Endometrial microvascular endothelial cells (primary cell): ENCODE results near the gene PCDHGB2. TPM values are rescaled to one million over a fixed set of nuclear protein-coding genes. Genes with fewer than 3 reads are reported as not detected.
"Not testable (repeated sequence)": the region's sequence is repeated elsewhere in the genome, so short reads cannot be mapped to it uniquely, and the experiment has no call there.

Source experiments
- in situ Hi-C: cut with HindIII; loops from 2 replicates; pipeline ENCODE4 v1.10.0; 2017; ENCODE audit warnings: low sequenced_read_pairs, low pct_unique_long_range_greater_than_20kb; ENCODE audit errors: inconsistent ontology term
- total RNA-seq: library from RNA; depleted of rRNA; stranded (reverse); fragments of >200 nt; gene quantifications from one replicate; pipeline ENCODE4 v1.2.3, GENCODE V29; 2015; ENCODE audit errors: inconsistent ontology term

The PCDHGB2 gene
- total RNA-seq, 1 donor from 2014 or later: 2.0 TPM

- in situ Hi-C loops: no loop called here
These were observed 43.6 kb downstream of the PCDHGB2 start for GRCh38 chr5:141403387-141403786.

- in situ Hi-C loops: not testable (repeated sequence)
These were observed 48.2 kb downstream of the PCDHGB2 start, which contains the start of gene PCDHGB6 for GRCh38 chr5:141407790-141408505. PCDHGB6 (plus strand) TSS chr5:141408021; CDS start chr5:141408203, 182 bp downstream.

GRCh38 chr5:141409598-141410306, 50.0 kb downstream of the PCDHGB2 start:
- in situ Hi-C loops: no loop called here

- in situ Hi-C loops: no loop called here
These were observed 51.8 kb downstream of the PCDHGB2 start for GRCh38 chr5:141411575-141411974.

Other genes starting within 250 kb of the PCDHGB2 start
- gene PCDHB4, start 238.2 kb upstream of the PCDHGB2 start, total RNA-seq: 0.09 TPM
- gene PCDHB5, start 224.8 kb upstream of the PCDHGB2 start, total RNA-seq: 1.4 TPM
- 0.28 TPM for gene PCDHB6, start 209.9 kb upstream of the PCDHGB2 start, total RNA-seq
- gene PCDHB7, start 187.3 kb upstream of the PCDHGB2 start, total RNA-seq: 1.2 TPM
- gene PCDHB8, start 182.2 kb upstream of the PCDHGB2 start, total RNA-seq: not detected
- gene PCDHB16, start 177.6 kb upstream of the PCDHGB2 start, total RNA-seq: 0.28 TPM
- gene PCDHB9, start 172.8 kb upstream of the PCDHGB2 start, total RNA-seq: not detected
- 0.19 TPM for gene PCDHB10, start 167.6 kb upstream of the PCDHGB2 start, total RNA-seq
- 0.19 TPM for gene PCDHB11, start 160.4 kb upstream of the PCDHGB2 start, total RNA-seq
- not detected for gene PCDHB12, start 151.3 kb upstream of the PCDHGB2 start, total RNA-seq
- gene PCDHB13, start 146.1 kb upstream of the PCDHGB2 start, total RNA-seq: 0.65 TPM
- gene PCDHB14, start 136.7 kb upstream of the PCDHGB2 start, total RNA-seq: 0.37 TPM
- gene PCDHB15, start 114.6 kb upstream of the PCDHGB2 start, total RNA-seq: not detected
- 0.09 TPM for gene SLC25A2, start 55.9 kb upstream of the PCDHGB2 start, total RNA-seq
- gene TAF7, start 39.2 kb upstream of the PCDHGB2 start, total RNA-seq: 45.0 TPM
- 0.09 TPM for gene PCDHGA1, start 29.5 kb upstream of the PCDHGB2 start, total RNA-seq
- 0.84 TPM for gene PCDHGA2, start 21.2 kb upstream of the PCDHGB2 start, total RNA-seq
- gene PCDHGA3, start 16.2 kb upstream of the PCDHGB2 start, total RNA-seq: 1.3 TPM
- gene PCDHGB1, start 9.9 kb upstream of the PCDHGB2 start, total RNA-seq: 0.74 TPM
- 3.2 TPM for gene PCDHGA4, start 5.0 kb upstream of the PCDHGB2 start, total RNA-seq
- gene PCDHGA5, start 4.2 kb downstream of the PCDHGB2 start, total RNA-seq: 0.46 TPM
- 0.65 TPM for gene PCDHGB3, start 10.2 kb downstream of the PCDHGB2 start, total RNA-seq
- gene PCDHGA6, start 13.9 kb downstream of the PCDHGB2 start, total RNA-seq: 1.2 TPM
- gene PCDHGA7, start 22.7 kb downstream of the PCDHGB2 start, total RNA-seq: 1.0 TPM
- gene PCDHGB4, start 27.7 kb downstream of the PCDHGB2 start, total RNA-seq: 2.4 TPM
- under 0.01 TPM for gene PCDHGA8, start 32.6 kb downstream of the PCDHGB2 start, total RNA-seq
- gene PCDHGB5, start 38.0 kb downstream of the PCDHGB2 start, total RNA-seq: 3.7 TPM
- gene PCDHGA9, start 42.8 kb downstream of the PCDHGB2 start, total RNA-seq: 0.19 TPM
- 1.0 TPM for gene PCDHGB6, start 48.0 kb downstream of the PCDHGB2 start, total RNA-seq
- gene PCDHGA10, start 53.0 kb downstream of the PCDHGB2 start, total RNA-seq: 1.1 TPM
- gene PCDHGB7, start 57.7 kb downstream of the PCDHGB2 start, total RNA-seq: 1.2 TPM
- gene PCDHGA11, start 61.1 kb downstream of the PCDHGB2 start, total RNA-seq: 4.5 TPM
- 0.74 TPM for gene PCDHGA12, start 70.5 kb downstream of the PCDHGB2 start, total RNA-seq
- gene PCDHGC3, start 116.0 kb downstream of the PCDHGB2 start, total RNA-seq: 8.1 TPM
- gene PCDHGC4, start 125.0 kb downstream of the PCDHGB2 start, total RNA-seq: not detected
- not detected for gene PCDHGC5, start 129.1 kb downstream of the PCDHGB2 start, total RNA-seq